DMS 273 (cell line): ENCODE results near the gene LCA5L.
A peak's percentile ranks its signal among the peaks of the same experiment; 100 is the strongest.
"Not testable (repeated sequence)": the region's sequence is repeated elsewhere in the genome, so short reads cannot be mapped to it uniquely, and the experiment has no call there.

Source experiments
- DNase-seq: peaks from one replicate; lab custom pipeline; 2025; ENCODE audit not compliant: unreplicated experiment; lab: John Stamatoyannopoulos, UW

The LCA5L gene

GRCh38 chr21:39388038-39388810 lies 57.4 kb downstream of the LCA5L start:
- DNase-seq: peak; percentile 94

- peak; percentile 96 for DNase-seq
These were observed 58.0 kb downstream of the LCA5L start for GRCh38 chr21:39387461-39388037.

- DNase-seq: peak; percentile 31
These were observed 58.7 kb downstream of the LCA5L start for GRCh38 chr21:39386899-39387298.

GRCh38 chr21:39386194-39386593 lies 59.4 kb downstream of the LCA5L start:
- peak; percentile 63 for DNase-seq

- peak; percentile 85 for DNase-seq
These were observed 60.1 kb downstream of the LCA5L start for GRCh38 chr21:39385299-39386145.

GRCh38 chr21:39384674-39385298 lies 60.8 kb downstream of the LCA5L start:
- no peak for DNase-seq

- not testable (repeated sequence) for DNase-seq
These were observed 63.5 kb downstream of the LCA5L start for GRCh38 chr21:39382096-39382495.

- peak; percentile 52 for DNase-seq
These were observed 64.6 kb downstream of the LCA5L start for GRCh38 chr21:39381009-39381408.

GRCh38 chr21:39379986-39380891 lies 65.3 kb downstream of the LCA5L start:
- DNase-seq: peak; percentile 98

GRCh38 chr21:39377444-39378050 lies 68.0 kb downstream of the LCA5L start:
- no peak for DNase-seq

- no peak for DNase-seq
These were observed 70.1 kb downstream of the LCA5L start for GRCh38 chr21:39375446-39375845.

- no peak for DNase-seq
These were observed 71.5 kb downstream of the LCA5L start for GRCh38 chr21:39374046-39374445.

GRCh38 chr21:39373634-39374033 lies 71.9 kb downstream of the LCA5L start:
- DNase-seq: peak; percentile 68

GRCh38 chr21:39369896-39370288 lies 75.7 kb downstream of the LCA5L start:
- DNase-seq: not testable (repeated sequence)

GRCh38 chr21:39367783-39368182 lies 77.8 kb downstream of the LCA5L start:
- DNase-seq: no peak

- DNase-seq: no peak
These were observed 79.0 kb downstream of the LCA5L start for GRCh38 chr21:39366563-39366962.

- no peak for DNase-seq
These were observed 80.6 kb downstream of the LCA5L start for GRCh38 chr21:39364949-39365348.

- DNase-seq: no peak
These were observed 81.7 kb downstream of the LCA5L start for GRCh38 chr21:39363607-39364555.

- no peak for DNase-seq
These were observed 82.8 kb downstream of the LCA5L start for GRCh38 chr21:39362733-39363132.
